Left ventricle myocardium inferior (tissue), 1 donor: ENCODE data around the gene IYD. TPM values are rescaled to one million over a fixed set of nuclear protein-coding genes. Genes with fewer than 3 reads are reported as not detected.

Experiments
- DNase-seq: peaks from one replicate; pipeline ENCODE4 v3.0.0-alpha.2; 2020
- H3K27ac ChIP-seq: fragments of 200-600 bp; replicated peaks from 2 replicates; pipeline ENCODE4 v1.8.0; 2021
- H3K27me3 ChIP-seq: fragments of 200-600 bp; 2 replicates; pipeline ENCODE4 v1.8.0; 2021; ENCODE audit warnings: low read depth
- H3K36me3 ChIP-seq: fragments of 200-600 bp; 2 replicates; pipeline ENCODE4 v1.8.0; 2021
- H3K4me1 ChIP-seq: fragments of 200-600 bp; 2 replicates; pipeline ENCODE4 v1.8.0; 2021
- H3K4me3 ChIP-seq: fragments of 200-600 bp; 2 replicates; pipeline ENCODE4 v1.8.0; 2021; ENCODE audit warnings: mild to moderate bottlenecking, moderate library complexity
- H3K9me3 ChIP-seq: fragments of 200-600 bp; replicated peaks from 2 replicates; pipeline ENCODE4 v1.8.0; 2021
- intact Hi-C: fragments of 100-400 bp; cut with micrococcal nuclease; formaldehyde crosslinking; loops from one replicate; pipeline ENCODE4 v1.11.0; 2022
- total RNA-seq: library from RNA; stranded (reverse); fragmentation: NEBNext Ultra II Directional; extraction: Animal tissue kit (Norgen Biotek cat#: 25700); gene quantifications from one replicate; pipeline ENCODE4 v1.2.1, GENCODE V29; 2021
- TF ChIP-seq, protein P1 (sequence below): fragments of 200-600 bp; IDR thresholded peaks from 2 replicates; pipeline ENCODE4 v1.8.0; 2021; ENCODE audit warnings: antibody characterized with exemption, mild to moderate bottlenecking, borderline replicate concordance
- donor health status: DM: no; HTN: yes; CAD: no; lungs with severe emphysema.

Gene IYD
- total RNA-seq, 1 donor from 2014 or later = not detected

- Histone ChIP-seq H3K4me3 (no peak overlapping the region), H3K27ac (no peak overlapping the region), H3K36me3 (no peaks in the 10 kb centered on the region), H3K4me1 (peaks cover 15% of the 10 kb centered on the region), H3K9me3 (no peaks in the 10 kb centered on the region), H3K27me3 (no peaks in the 10 kb centered on the region)
- TF ChIP-seq, protein P1, sequence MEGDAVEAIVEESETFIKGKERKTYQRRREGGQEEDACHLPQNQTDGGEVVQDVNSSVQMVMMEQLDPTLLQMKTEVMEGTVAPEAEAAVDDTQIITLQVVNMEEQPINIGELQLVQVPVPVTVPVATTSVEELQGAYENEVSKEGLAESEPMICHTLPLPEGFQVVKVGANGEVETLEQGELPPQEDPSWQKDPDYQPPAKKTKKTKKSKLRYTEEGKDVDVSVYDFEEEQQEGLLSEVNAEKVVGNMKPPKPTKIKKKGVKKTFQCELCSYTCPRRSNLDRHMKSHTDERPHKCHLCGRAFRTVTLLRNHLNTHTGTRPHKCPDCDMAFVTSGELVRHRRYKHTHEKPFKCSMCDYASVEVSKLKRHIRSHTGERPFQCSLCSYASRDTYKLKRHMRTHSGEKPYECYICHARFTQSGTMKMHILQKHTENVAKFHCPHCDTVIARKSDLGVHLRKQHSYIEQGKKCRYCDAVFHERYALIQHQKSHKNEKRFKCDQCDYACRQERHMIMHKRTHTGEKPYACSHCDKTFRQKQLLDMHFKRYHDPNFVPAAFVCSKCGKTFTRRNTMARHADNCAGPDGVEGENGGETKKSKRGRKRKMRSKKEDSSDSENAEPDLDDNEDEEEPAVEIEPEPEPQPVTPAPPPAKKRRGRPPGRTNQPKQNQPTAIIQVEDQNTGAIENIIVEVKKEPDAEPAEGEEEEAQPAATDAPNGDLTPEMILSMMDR = no peak
- DNase-seq = no peak
- intact Hi-C loops = no loop called here
These were observed 48.4 kb downstream of the IYD start for GRCh38 chr6:150417250-150417649.

- Histone ChIP-seq H3K9me3 (no peaks in the 10 kb centered on the region), H3K27ac (peak overlapping the region; percentile 76), H3K4me1 (peaks cover 15% of the 10 kb centered on the region), H3K27me3 (no peaks in the 10 kb centered on the region), H3K4me3 (peak overlapping the region; percentile 62), H3K36me3 (no peaks in the 10 kb centered on the region)
- TF ChIP-seq, protein P1 = peak; percentile 90
- no peak for DNase-seq
- intact Hi-C loops = loop anchor here (2.0 kb wide), 1 partner anchor 397 kb away; no protein-coding TSS in a partner anchor
These were observed 49.4 kb downstream of the IYD start for GRCh38 chr6:150417899-150418826.

DNA sequence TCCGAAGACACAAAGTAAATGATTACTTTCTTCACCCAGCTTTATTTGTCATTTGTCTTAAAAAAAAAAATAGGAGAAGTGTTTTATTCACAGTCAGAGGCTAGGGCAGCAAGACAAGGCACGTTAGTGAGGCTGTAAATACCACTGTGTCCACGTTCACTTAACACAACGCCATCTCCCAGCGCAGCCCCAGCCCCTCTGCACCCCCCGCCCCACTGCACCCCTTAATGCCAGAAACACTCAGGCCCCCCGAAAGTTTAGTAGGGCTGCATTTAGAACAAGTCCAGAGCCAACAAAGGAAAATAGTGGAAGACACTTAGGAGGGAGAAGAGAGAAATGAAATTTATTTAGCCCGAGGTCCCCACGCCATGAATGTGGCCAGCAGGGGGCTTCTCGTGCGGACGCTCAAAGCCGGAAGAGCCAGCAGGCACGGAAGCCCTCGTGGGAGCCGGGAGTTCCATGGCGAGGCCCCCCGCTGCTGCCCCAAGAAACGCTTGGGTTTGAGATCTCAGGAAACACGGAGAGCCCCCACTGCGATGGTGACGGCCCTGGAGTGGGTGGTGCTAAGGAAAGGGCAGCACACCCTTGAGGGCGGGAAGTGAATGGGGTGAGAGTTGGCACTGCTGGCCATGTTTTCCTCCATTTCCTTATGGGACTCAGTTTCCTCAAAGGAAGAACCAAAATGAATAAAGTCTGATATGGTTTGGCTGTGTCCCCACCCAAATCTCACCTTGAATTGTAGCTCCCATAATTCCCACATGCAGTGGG, 50.2 kb downstream of the IYD start:
- H3K4me3 ChIP-seq = peak overlapping the region; percentile 62
- H3K36me3 ChIP-seq = no peaks in the 10 kb centered on the region
- H3K9me3 ChIP-seq = no peaks in the 10 kb centered on the region
- H3K27ac ChIP-seq = peak overlapping the region; percentile 76
- intact Hi-C loops = loop anchor here (2.0 kb wide), 1 partner anchor 396 kb away; no protein-coding TSS in a partner anchor
- no peaks in the 10 kb centered on the region for H3K27me3 ChIP-seq
- peaks cover 15% of the 10 kb centered on the region for H3K4me1 ChIP-seq
- DNase-seq = peak; percentile 71
- TF ChIP-seq, protein P1 = peak; percentile 83

DNA sequence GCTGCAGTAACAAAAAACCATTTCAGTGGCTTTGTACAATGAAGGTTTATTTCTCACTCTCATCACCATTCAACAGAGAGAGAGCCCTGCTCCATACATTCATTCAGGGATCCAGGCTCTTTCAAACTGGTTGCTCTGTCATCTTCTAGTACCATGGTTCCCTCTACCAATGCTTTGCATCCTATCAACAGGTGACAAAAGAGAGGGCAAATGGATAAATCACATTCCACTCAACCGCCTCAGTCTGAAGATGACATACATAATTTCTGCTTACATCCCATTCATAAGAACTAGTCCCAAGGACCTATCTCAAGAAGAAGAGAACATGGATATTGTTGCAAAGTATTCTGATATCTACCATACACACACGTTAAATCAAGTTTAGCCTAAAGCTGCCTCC, 51.6 kb downstream of the IYD start:
- Histone ChIP-seq H3K4me1 (peaks cover 15% of the 10 kb centered on the region), H3K27ac (no peak overlapping the region), H3K27me3 (no peaks in the 10 kb centered on the region), H3K4me3 (no peak overlapping the region), H3K36me3 (no peaks in the 10 kb centered on the region), H3K9me3 (no peaks in the 10 kb centered on the region)
- no peak for DNase-seq
- intact Hi-C loops = loop anchor here (10.0 kb wide), 1 partner anchor 174 kb away; the partner anchor contains the start of gene PLEKHG1
- TF ChIP-seq, protein P1 = no peak

GRCh38 chr6:150420926-150421325, 52.1 kb downstream of the IYD start:
- no peak for DNase-seq
- no peaks in the 10 kb centered on the region for H3K27me3 ChIP-seq
- TF ChIP-seq, protein P1 = no peak
- no peak overlapping the region for H3K27ac ChIP-seq
- H3K36me3 ChIP-seq = no peaks in the 10 kb centered on the region
- intact Hi-C loops = loop anchor here (10.0 kb wide), 1 partner anchor 174 kb away; the partner anchor contains the start of gene PLEKHG1
- H3K4me1 ChIP-seq = peaks cover 19% of the 10 kb centered on the region
- H3K4me3 ChIP-seq = no peak overlapping the region
- H3K9me3 ChIP-seq = no peaks in the 10 kb centered on the region
